GM23338 (cell line): ENCODE measurements around the gene NME3. TPM values are rescaled to one million over a fixed set of nuclear protein-coding genes. Genes with fewer than 3 reads are reported as not detected.

ENCODE experiments used
- ATAC-seq: fragments of 200-7000 bp; cut with Tn5 transposase; 3 replicates; pipeline ENCODE4 v1.9.1; 2020
- DNase-seq: peaks from one replicate; pipeline ENCODE4 v3.0.0-alpha.2; 2015; ENCODE audit warnings: low spot score
- H2AFZ ChIP-seq: fragments of 200-600 bp; sonication (generic); 2 replicates; pipeline ENCODE4 v1.8.0; 2016; ENCODE audit warnings: antibody characterized with exemption, mild to moderate bottlenecking, moderate library complexity
- H3F3A ChIP-seq: fragments of 200-600 bp; sonication (generic); replicated peaks from 2 replicates; pipeline ENCODE4 v1.8.0; 2017; ENCODE audit warnings: antibody characterized with exemption, mixed run types, low read depth
- H3K27ac ChIP-seq: fragments of 200-600 bp; sonication (generic); 2 replicates; pipeline ENCODE4 v1.6.1; 2016; ENCODE audit warnings: low read depth
- H3K27me3 ChIP-seq: fragments of 200-600 bp; sonication (generic); 2 replicates; pipeline ENCODE4 v1.8.0; 2016; ENCODE audit warnings: mild to moderate bottlenecking, mixed run types, moderate library complexity; ENCODE audit not compliant: insufficient read depth
- H3K36me3 ChIP-seq: fragments of 200-600 bp; sonication (generic); 2 replicates; pipeline ENCODE4 v1.8.0; 2016; ENCODE audit warnings: mild to moderate bottlenecking; ENCODE audit not compliant: insufficient read depth
- H3K4me1 ChIP-seq: fragments of 200-600 bp; sonication (generic); 2 replicates; pipeline ENCODE4 v1.8.0; 2016; ENCODE audit warnings: mild to moderate bottlenecking, moderate library complexity; ENCODE audit not compliant: insufficient read depth
- H3K4me2 ChIP-seq: fragments of 200-600 bp; sonication (generic); 2 replicates; pipeline ENCODE4 v1.7.1; 2017; ENCODE audit warnings: mixed run types
- H3K4me3 ChIP-seq: fragments of 200-600 bp; sonication (generic); 2 replicates; pipeline ENCODE4 v1.6.1; 2016; ENCODE audit warnings: mixed run types
- H3K79me2 ChIP-seq: fragments of 200-600 bp; sonication (generic); replicated peaks from 2 replicates; pipeline ENCODE4 v1.8.0; 2017; ENCODE audit warnings: mild to moderate bottlenecking; ENCODE audit not compliant: insufficient read depth
- H3K9me2 ChIP-seq: fragments of 200-600 bp; sonication (generic); 2 replicates; pipeline ENCODE4 v1.8.0; 2017; ENCODE audit not compliant: insufficient read depth
- H4K20me1 ChIP-seq: fragments of 200-600 bp; sonication (generic); replicated peaks from 2 replicates; pipeline ENCODE4 v1.8.0; 2017; ENCODE audit warnings: mild to moderate bottlenecking; ENCODE audit not compliant: insufficient read depth
- H3K27ac Mint-ChIP-seq: 2 replicates; pipeline ENCODE4 v1.8.0; 2020; ENCODE audit warnings: inconsistent platforms, mild to moderate bottlenecking, moderate library complexity, mixed read lengths
- H3K27me3 Mint-ChIP-seq: 3 replicates; pipeline ENCODE4 v1.8.0; 2022; ENCODE audit warnings: low read depth, mild to moderate bottlenecking, moderate library complexity, mixed read lengths, inconsistent platforms; ENCODE audit not compliant: insufficient read depth, poor library complexity
- H3K36me3 Mint-ChIP-seq: 3 replicates; pipeline ENCODE4 v1.8.0; 2021; ENCODE audit warnings: low read depth, mild to moderate bottlenecking, inconsistent platforms, moderate library complexity, mixed read lengths
- H3K4me1 Mint-ChIP-seq: 3 replicates; pipeline ENCODE4 v1.8.0; 2020; ENCODE audit warnings: mild to moderate bottlenecking, inconsistent platforms, mixed read lengths
- H3K4me3 Mint-ChIP-seq: 3 replicates; pipeline ENCODE4 v1.8.0; 2021; ENCODE audit warnings: moderate library complexity, mild to moderate bottlenecking, inconsistent platforms, mixed read lengths
- H3K9me3 Mint-ChIP-seq: 3 replicates; pipeline ENCODE4 v1.8.0; 2020; ENCODE audit warnings: moderate library complexity, mild to moderate bottlenecking, inconsistent platforms, mixed read lengths
- microRNA-seq: library from miRNA; unstranded; fragments of <30 nt; microRNA quantifications from one replicate; pipeline ENCODE4, GENCODE V29; 2017
- polyA plus RNA-seq: library from polyadenylated mRNA; unstranded; fragments of >200 nt; fragmentation: Nextera tagmentation; extraction: Ambion mirVana; gene quantifications from 2 replicates; pipeline ENCODE4 v1.2.1, GENCODE V29; 2016
- small RNA-seq: library from RNA; depleted of rRNA; stranded (forward); fragments of <200 nt; gene quantifications from one replicate; pipeline ENCODE3, GENCODE V24; 2014; ENCODE audit warnings: low replicate concordance
- total RNA-seq: library from RNA; depleted of rRNA; stranded (reverse); fragments of >200 nt; shearing (Covaris generic); gene quantifications from 2 replicates; pipeline ENCODE4 v1.2.3, GENCODE V29; 2014; rRNA removed
- TF ChIP-seq, protein P1 (sequence below): IDR thresholded peaks from 2 replicates; pipeline ENCODE4 v1.6.1; 2016; ENCODE audit warnings: antibody characterized with exemption

The NME3 gene
- total and polyA plus RNA-seq, 2 experiments from 2014 or later: 95.3 to 130 TPM

DNA sequence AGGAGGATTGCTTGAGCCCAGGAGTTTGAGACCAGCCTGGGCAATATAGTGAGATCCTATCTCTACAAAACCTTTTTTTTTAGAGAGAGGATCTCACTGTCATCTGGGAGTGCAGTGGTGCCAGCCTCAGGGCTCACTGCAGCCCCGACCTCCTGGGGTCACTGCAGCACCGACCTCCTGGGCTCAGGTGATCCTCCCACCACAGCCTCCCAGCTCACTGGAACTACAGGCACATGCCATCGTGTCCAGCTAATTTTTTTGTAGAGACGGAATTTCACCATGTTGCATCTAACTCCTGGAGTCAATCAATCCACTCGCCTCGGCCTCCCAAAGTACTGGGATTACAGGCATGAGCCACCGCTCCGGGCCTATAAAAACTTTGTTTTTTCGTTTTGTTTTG, 50.0 kb downstream of the NME3 start:
- Histone ChIP-seq H4K20me1 (peaks cover 3% of the 10 kb centered on the region), H3K79me2 (peaks cover 5% of the 10 kb centered on the region; the same call in 1 of the 2 replicates)
- H3K9me3 Mint-ChIP-seq: no peaks in the 10 kb centered on the region

More for the DNA sequence above, 50.0 kb downstream of the NME3 start:
- no peaks in the 10 kb centered on the region for H3F3A ChIP-seq
- Mint-ChIP-seq H3K4me1 (peaks cover 2% of the 10 kb centered on the region; the same call in 1 of the 3 replicates), H3K27me3 (peaks cover 2% of the 10 kb centered on the region), H3K27ac (no peak overlapping the region), H3K4me3 (no peak overlapping the region), H3K36me3 (no peaks in the 10 kb centered on the region)
- H3K9me2 ChIP-seq: no peaks in the 10 kb centered on the region
- DNase-seq (no peak), ATAC-seq (no peak)
- H3K27me3 ChIP-seq: no peaks in the 10 kb centered on the region
- no peak overlapping the region for H3K4me2 ChIP-seq
- H2AFZ ChIP-seq: no peak overlapping the region
- H3K4me3 ChIP-seq: no peak overlapping the region
- no peaks in the 10 kb centered on the region; the same call in 1 of the 2 replicates for H3K36me3 ChIP-seq
- H3K4me1 ChIP-seq: no peaks in the 10 kb centered on the region
- no peak overlapping the region for H3K27ac ChIP-seq
- TF ChIP-seq, protein P1, sequence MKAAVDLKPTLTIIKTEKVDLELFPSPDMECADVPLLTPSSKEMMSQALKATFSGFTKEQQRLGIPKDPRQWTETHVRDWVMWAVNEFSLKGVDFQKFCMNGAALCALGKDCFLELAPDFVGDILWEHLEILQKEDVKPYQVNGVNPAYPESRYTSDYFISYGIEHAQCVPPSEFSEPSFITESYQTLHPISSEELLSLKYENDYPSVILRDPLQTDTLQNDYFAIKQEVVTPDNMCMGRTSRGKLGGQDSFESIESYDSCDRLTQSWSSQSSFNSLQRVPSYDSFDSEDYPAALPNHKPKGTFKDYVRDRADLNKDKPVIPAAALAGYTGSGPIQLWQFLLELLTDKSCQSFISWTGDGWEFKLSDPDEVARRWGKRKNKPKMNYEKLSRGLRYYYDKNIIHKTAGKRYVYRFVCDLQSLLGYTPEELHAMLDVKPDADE: no peak

Small RNAs within 50 kb of the gene (microRNA-seq; reads per million reads assigned to microRNA genes)
- gene MIR3177: 1.8 reads per million

Small RNAs within 50 kb of the gene (small RNA-seq; reads per million reads assigned to genes)
- gene MIR3177: 0.07 reads per million

Other genes with a start within 250 kb of the NME3 start
- gene TMEM204, start 237.9 kb downstream of the NME3 start, total RNA-seq: 0.14 TPM in 1 of 2 replicates, not detected in the other
- gene TMEM204, start 237.9 kb downstream of the NME3 start, polyA plus RNA-seq: 0.21 and 0.23 TPM in 2 replicates
- gene IFT140, start 159.5 kb downstream of the NME3 start, total RNA-seq: 15.0 and 28.7 TPM in 2 replicates
- gene IFT140, start 159.5 kb downstream of the NME3 start, polyA plus RNA-seq: 3.8 and 4.8 TPM in 2 replicates
- gene CRAMP1, start 159.2 kb downstream of the NME3 start, total RNA-seq: 16.7 and 17.9 TPM in 2 replicates
- 3.4 TPM in 2 replicates for gene CRAMP1, start 159.2 kb downstream of the NME3 start, polyA plus RNA-seq
- gene JPT2, start 93.3 kb downstream of the NME3 start, total RNA-seq: 139 and 140 TPM in 2 replicates
- gene JPT2, start 93.3 kb downstream of the NME3 start, polyA plus RNA-seq: 43.8 and 47.1 TPM in 2 replicates
- 52.2 and 58.4 TPM in 2 replicates for gene MAPK8IP3, start 65.3 kb downstream of the NME3 start, total RNA-seq
- 10.7 and 11.3 TPM in 2 replicates for gene MAPK8IP3, start 65.3 kb downstream of the NME3 start, polyA plus RNA-seq
- 15.0 and 17.3 TPM in 2 replicates for gene EME2, start 1.3 kb upstream of the NME3 start, total RNA-seq
- 4.1 TPM in 2 replicates for gene EME2, start 1.3 kb upstream of the NME3 start, polyA plus RNA-seq
- gene MRPS34, start 1.6 kb upstream of the NME3 start, total RNA-seq: 223 and 248 TPM in 2 replicates
- gene MRPS34, start 1.6 kb upstream of the NME3 start, polyA plus RNA-seq: 370 and 391 TPM in 2 replicates
- gene SPSB3, start 11.0 kb upstream of the NME3 start, total RNA-seq: 34.7 and 42.8 TPM in 2 replicates
- gene SPSB3, start 11.0 kb upstream of the NME3 start, polyA plus RNA-seq: 27.1 and 33.9 TPM in 2 replicates
- gene NUBP2, start 11.4 kb upstream of the NME3 start, total RNA-seq: 143 and 175 TPM in 2 replicates
- gene NUBP2, start 11.4 kb upstream of the NME3 start, polyA plus RNA-seq: 79.0 and 79.4 TPM in 2 replicates
- gene IGFALS, start 22.2 kb upstream of the NME3 start, total RNA-seq: not detected in 2 replicates
- 0.16 TPM in 1 of 2 replicates, not detected in the other for gene IGFALS, start 22.2 kb upstream of the NME3 start, polyA plus RNA-seq
- gene HAGH, start 55.3 kb upstream of the NME3 start, total RNA-seq: 24.7 and 30.6 TPM in 2 replicates
- 28.5 and 28.9 TPM in 2 replicates for gene HAGH, start 55.3 kb upstream of the NME3 start, polyA plus RNA-seq
- gene FAHD1, start 55.7 kb upstream of the NME3 start, total RNA-seq: 17.3 and 21.0 TPM in 2 replicates
- gene FAHD1, start 55.7 kb upstream of the NME3 start, polyA plus RNA-seq: 23.9 and 24.2 TPM in 2 replicates
- 6.3 and 7.3 TPM in 2 replicates for gene MEIOB, start 100.6 kb upstream of the NME3 start, total RNA-seq
- gene MEIOB, start 100.6 kb upstream of the NME3 start, polyA plus RNA-seq: 7.7 and 8.7 TPM in 2 replicates
- gene HS3ST6, start 146.9 kb upstream of the NME3 start, total RNA-seq: not detected in 2 replicates
- 0.17 and 0.21 TPM in 2 replicates for gene HS3ST6, start 146.9 kb upstream of the NME3 start, polyA plus RNA-seq
- gene MSRB1, start 171.7 kb upstream of the NME3 start, total RNA-seq: 23.9 and 31.3 TPM in 2 replicates
- gene MSRB1, start 171.7 kb upstream of the NME3 start, polyA plus RNA-seq: 29.6 and 30.4 TPM in 2 replicates
- 0.31 and 0.59 TPM in 2 replicates for gene RPL3L, start 183.1 kb upstream of the NME3 start, total RNA-seq
- gene RPL3L, start 183.1 kb upstream of the NME3 start, polyA plus RNA-seq: 0.68 and 1.1 TPM in 2 replicates
- gene NDUFB10, start 188.0 kb upstream of the NME3 start, total RNA-seq: 244 and 280 TPM in 2 replicates
- 495 and 527 TPM in 2 replicates for gene NDUFB10, start 188.0 kb upstream of the NME3 start, polyA plus RNA-seq
- 3,232 and 3,786 TPM in 2 replicates for gene RPS2, start 193.3 kb upstream of the NME3 start, total RNA-seq
- gene RPS2, start 193.3 kb upstream of the NME3 start, polyA plus RNA-seq: 3,992 and 4,335 TPM in 2 replicates
- gene RNF151, start 195.3 kb upstream of the NME3 start, total RNA-seq: not detected in 2 replicates
- not detected in 2 replicates for gene RNF151, start 195.3 kb upstream of the NME3 start, polyA plus RNA-seq
- gene TBL3, start 200.5 kb upstream of the NME3 start, total RNA-seq: 122 and 157 TPM in 2 replicates
- gene TBL3, start 200.5 kb upstream of the NME3 start, polyA plus RNA-seq: 67.0 and 68.8 TPM in 2 replicates
- 1.2 and 2.0 TPM in 2 replicates for gene NOXO1, start 209.9 kb upstream of the NME3 start, total RNA-seq
- 2.0 and 2.6 TPM in 2 replicates for gene NOXO1, start 209.9 kb upstream of the NME3 start, polyA plus RNA-seq
- 40.1 and 53.2 TPM in 2 replicates for gene GFER, start 212.7 kb upstream of the NME3 start, total RNA-seq
- 64.5 and 68.5 TPM in 2 replicates for gene GFER, start 212.7 kb upstream of the NME3 start, polyA plus RNA-seq
- gene SYNGR3, start 218.4 kb upstream of the NME3 start, total RNA-seq: 72.2 and 77.7 TPM in 2 replicates
- gene SYNGR3, start 218.4 kb upstream of the NME3 start, polyA plus RNA-seq: 44.7 and 45.4 TPM in 2 replicates
- gene ZNF598, start 238.3 kb upstream of the NME3 start, total RNA-seq: 31.7 and 48.6 TPM in 2 replicates
- gene ZNF598, start 238.3 kb upstream of the NME3 start, polyA plus RNA-seq: 8.5 and 10.2 TPM in 2 replicates
- gene NPW, start 248.2 kb upstream of the NME3 start, total RNA-seq: 1.9 and 4.5 TPM in 2 replicates
- 37.0 and 37.6 TPM in 2 replicates for gene NPW, start 248.2 kb upstream of the NME3 start, polyA plus RNA-seq